Loucy (cell line): ENCODE results near the gene OR2J2.
"Not testable (repeated sequence)": the region's sequence is repeated elsewhere in the genome, so short reads cannot be mapped to it uniquely, and the experiment has no call there.

Source experiments
- H2AFZ ChIP-seq: fragments of 200-600 bp; sonication (generic); 2 replicates; pipeline ENCODE4 v1.6.0; 2016; ENCODE audit warnings: antibody characterized with exemption, mild to moderate bottlenecking, low read length, moderate library complexity
- H3F3A ChIP-seq: fragments of 200-600 bp; 2 replicates; pipeline ENCODE4 v1.6.0; 2016; ENCODE audit warnings: antibody characterized with exemption, low read depth, mild to moderate bottlenecking
- H3K27me3 ChIP-seq: fragments of 200-600 bp; sonication (generic); 2 replicates; pipeline ENCODE4 v1.6.1; 2014; ENCODE audit warnings: low read length, mild to moderate bottlenecking; ENCODE audit not compliant: insufficient read depth, poor library complexity, severe bottlenecking
- H3K36me3 ChIP-seq: fragments of 200-600 bp; sonication (generic); 2 replicates; pipeline ENCODE4 v1.6.1; 2016; ENCODE audit warnings: low read length; ENCODE audit not compliant: insufficient read depth
- H3K4me1 ChIP-seq: fragments of 200-600 bp; sonication (generic); 2 replicates; pipeline ENCODE4 v1.5.1; 2014; ENCODE audit warnings: low read length, mild to moderate bottlenecking; ENCODE audit not compliant: insufficient read depth, poor library complexity, severe bottlenecking
- H3K4me2 ChIP-seq: fragments of 200-600 bp; sonication (generic); 2 replicates; pipeline ENCODE4 v1.6.0; 2014; ENCODE audit warnings: antibody characterized with exemption, low read length, low read depth, mild to moderate bottlenecking; ENCODE audit not compliant: poor library complexity, severe bottlenecking
- H3K4me3 ChIP-seq: fragments of 200-600 bp; sonication (generic); 2 replicates; pipeline ENCODE4 v1.5.1; 2014; ENCODE audit warnings: low read length, mild to moderate bottlenecking, mixed read lengths; ENCODE audit not compliant: poor library complexity, severe bottlenecking
- H3K79me2 ChIP-seq: fragments of 200-600 bp; sonication (generic); 2 replicates; pipeline ENCODE4 v1.6.1; 2014; ENCODE audit warnings: low read length; ENCODE audit not compliant: insufficient read depth
- H3K9ac ChIP-seq: fragments of 200-600 bp; sonication (generic); 2 replicates; pipeline ENCODE4 v1.6.0; 2014; ENCODE audit warnings: mild to moderate bottlenecking, low read depth, low read length, moderate library complexity; ENCODE audit not compliant: poor library complexity, severe bottlenecking
- H3K9me2 ChIP-seq: fragments of 200-600 bp; sonication (generic); replicated peaks from 2 replicates; pipeline ENCODE4 v1.6.1; 2016; ENCODE audit warnings: low read depth, low read length, mixed read lengths
- H3K9me3 ChIP-seq: fragments of 200-600 bp; sonication (generic); 2 replicates; pipeline ENCODE4 v1.6.1; 2014; ENCODE audit warnings: mild to moderate bottlenecking, antibody characterized with exemption, low read length, low read depth; ENCODE audit not compliant: insufficient read depth
- H4K20me1 ChIP-seq: fragments of 200-600 bp; sonication (generic); 2 replicates; pipeline ENCODE4 v1.6.0; 2014; ENCODE audit warnings: antibody characterized with exemption, low read length, mild to moderate bottlenecking; ENCODE audit not compliant: insufficient read depth, poor library complexity, severe bottlenecking
- CTCF ChIP-seq: fragments of 200-600 bp; sonication (generic); conservative IDR thresholded peaks from 2 replicates; pipeline ENCODE4 v1.5.1; 2014; ENCODE audit warnings: mild to moderate bottlenecking, antibody characterized with exemption, low read length
- EZH2phosphoT487 ChIP-seq: fragments of 200-600 bp; IDR thresholded peaks from 2 replicates; pipeline ENCODE4 v1.6.1; 2018; ENCODE audit warnings: antibody characterized with exemption, mild to moderate bottlenecking, moderate library complexity, borderline replicate concordance

The OR2J2 gene

GRCh38 chr6:29165571-29165970, 5.1 kb upstream of the OR2J2 start:
- H2AFZ ChIP-seq, H3K9me2 ChIP-seq, H4K20me1 ChIP-seq, H3K4me3 ChIP-seq, H3K36me3 ChIP-seq, H3K79me2 ChIP-seq, H3K9ac ChIP-seq, H3K27me3 ChIP-seq, H3K9me3 ChIP-seq, H3K4me2 ChIP-seq, H3K4me1 ChIP-seq, H3F3A ChIP-seq: not testable (repeated sequence)

- Histone ChIP-seq H4K20me1 (no peaks in the 10 kb centered on the region), H3K9ac (no peak overlapping the region), H3K4me2 (no peak overlapping the region), H3F3A (no peaks in the 10 kb centered on the region), H3K9me2 (no peaks in the 10 kb centered on the region), H3K27me3 (no peaks in the 10 kb centered on the region), H3K79me2 (no peaks in the 10 kb centered on the region), H3K4me3 (no peak overlapping the region), H3K36me3 (no peaks in the 10 kb centered on the region), H2AFZ (no peak overlapping the region), H3K4me1 (no peaks in the 10 kb centered on the region), H3K9me3 (no peaks in the 10 kb centered on the region)
- TF ChIP-seq CTCF (no peak), EZH2phosphoT487 (no peak)
Measured at GRCh38 chr6:29171736-29172135, 1.0 kb downstream of the OR2J2 start.

- TF ChIP-seq EZH2phosphoT487 (no peak), CTCF (no peak)
- Histone ChIP-seq H3K4me2 (no peak overlapping the region), H3K9me2 (no peaks in the 10 kb centered on the region), H3K27me3 (no peaks in the 10 kb centered on the region), H3K4me1 (no peaks in the 10 kb centered on the region), H4K20me1 (no peaks in the 10 kb centered on the region), H3K36me3 (no peaks in the 10 kb centered on the region), H3K9me3 (no peaks in the 10 kb centered on the region), H3K79me2 (no peaks in the 10 kb centered on the region), H3K9ac (no peak overlapping the region), H3F3A (no peaks in the 10 kb centered on the region), H3K4me3 (no peak overlapping the region), H2AFZ (no peak overlapping the region)
Measured at GRCh38 chr6:29183594-29183993, 12.9 kb downstream of the OR2J2 start.

GRCh38 chr6:29188659-29189058, 18.0 kb downstream of the OR2J2 start:
- not testable (repeated sequence) for H3K9me2 ChIP-seq, H3K36me3 ChIP-seq, H3K4me2 ChIP-seq, H3K79me2 ChIP-seq, H2AFZ ChIP-seq, H3K4me1 ChIP-seq, H3K9ac ChIP-seq, H3F3A ChIP-seq, H3K9me3 ChIP-seq, H4K20me1 ChIP-seq, H3K4me3 ChIP-seq, H3K27me3 ChIP-seq
